HepG2 (cell line): ENCODE results near the gene NUP35.

ENCODE experiments used
- AFF4 ChIP-seq: sonication (generic); formaldehyde crosslinking; IDR thresholded peaks from 2 replicates; pipeline ENCODE4 v1.4.0; 2020; ENCODE audit warnings: missing genetic modification reagents
- CTCF ChIP-seq: sonication (generic); formaldehyde crosslinking; IDR thresholded peaks from 2 replicates; pipeline ENCODE4 v1.5.0; 2020; ENCODE audit warnings: mild to moderate bottlenecking, missing genetic modification reagents, moderate library complexity
- FOXM1 ChIP-seq: sonication (generic); formaldehyde crosslinking; IDR thresholded peaks from 2 replicates; pipeline ENCODE4 v1.5.0; 2020; ENCODE audit warnings: missing genetic modification reagents
- MEF2D ChIP-seq: sonication (generic); formaldehyde crosslinking; IDR thresholded peaks from 2 replicates; pipeline ENCODE4 v1.5.1; 2020; ENCODE audit warnings: mild to moderate bottlenecking, missing genetic modification reagents
- POLR2AphosphoS5 ChIP-seq: IDR thresholded peaks from 2 replicates; pipeline ENCODE4 v1.6.1; 2012; ENCODE audit warnings: low read depth, low read length
- TRIM22 ChIP-seq: fragments of 450-650 bp; IDR thresholded peaks from 2 replicates; pipeline ENCODE4 v1.6.1; 2017
- ZNF230 ChIP-seq: sonication (generic); formaldehyde crosslinking; IDR thresholded peaks from 2 replicates; pipeline ENCODE4 v1.4.0; 2020; ENCODE audit warnings: mild to moderate bottlenecking, missing genetic modification reagents
- ZNF367 ChIP-seq: sonication (generic); formaldehyde crosslinking; IDR thresholded peaks from 2 replicates; pipeline ENCODE4 v1.4.0; 2020; ENCODE audit warnings: missing genetic modification reagents, borderline replicate concordance

GRCh38 chr2:183162362-183162761, 38.1 kb downstream of the NUP35 start:
- TF ChIP-seq MEF2D: no peak
- TF ChIP-seq TRIM22: no peak
- no peak for TF ChIP-seq ZNF367 (CRISPR knock-in tag)
- TF ChIP-seq ZNF230 (CRISPR knock-in tag): no peak
- TF ChIP-seq POLR2AphosphoS5: no peak
- TF ChIP-seq CTCF (CRISPR knock-in tag): no peak
- TF ChIP-seq AFF4 (CRISPR knock-in tag): no peak
- no peak for TF ChIP-seq FOXM1
